ENCODE data around the gene SLC5A9. TPM values are rescaled to one million over a fixed set of nuclear protein-coding genes. Genes with fewer than 3 reads are reported as not detected.
"Not testable (repeated sequence)": the region's sequence is repeated elsewhere in the genome, so short reads cannot be mapped to it uniquely, and the experiment has no call there.

Gene SLC5A9
- total and polyA plus RNA-seq, 2 donors (not counting 1 experiment from before 2014, with no cell fraction given): 0.07 TPM; not detected in 1

DNA sequence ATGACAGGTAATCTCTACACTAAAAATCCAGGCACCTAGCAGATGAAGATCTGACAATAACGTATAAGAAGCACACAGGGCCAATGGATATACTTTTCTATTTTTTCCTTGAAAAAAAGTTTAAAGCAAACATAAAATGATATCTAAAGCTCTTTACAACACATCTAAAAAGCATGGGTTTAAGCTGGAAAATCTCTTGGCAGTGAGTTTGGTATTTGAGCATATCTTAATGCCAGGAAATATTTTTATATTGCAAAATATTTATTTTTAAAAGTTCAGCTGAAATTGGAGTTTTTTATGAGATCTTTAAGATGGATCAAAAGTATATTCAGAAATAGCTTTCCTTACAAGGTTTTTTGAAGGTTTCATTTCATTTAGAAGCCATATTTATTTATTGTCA lies 40.5 kb downstream of the SLC5A9 start:
- WGBS (ENCODE audit: insufficient coverage): no CpG with 5 or more reads among the region's 1 CpG
- no peak overlapping the region for H3K4me3 Mint-ChIP-seq
- no peaks in the 10 kb centered on the region for H3K9me3 Mint-ChIP-seq (ENCODE audit: insufficient read depth)
- Histone ChIP-seq H3K4me1 (ENCODE audit: control insufficient read depth in 2 of 2, insufficient read depth in 2 of 2, low read length in 2 of 2) (no peaks in the 10 kb centered on the region), H3K27me3 (replicated peaks in 1 of 4; ENCODE audit: control extremely low read depth in 1 of 4, control insufficient read depth in 3 of 4, insufficient read depth in 4 of 4, low read length in 3 of 4) (no peaks in the 10 kb centered on the region), H3K9me3 (ENCODE audit: control extremely low read depth in 1 of 3, control insufficient read depth in 2 of 3, insufficient read depth in 1 of 3, low read length in 2 of 3) (peaks cover 0 to 10% (median 0%) of the 10 kb centered on the region in 3 donors), H2AFZ (ENCODE audit: insufficient read depth, low read depth, low read length, poor library complexity, severe bottlenecking) (no peak overlapping the region), H3K4me2 (replicated peaks; ENCODE audit: low read depth, low read length, poor library complexity, severe bottlenecking) (no peak overlapping the region), H3K4me3 (ENCODE audit: control extremely low read depth in 1 of 5, extremely low read depth in 1 of 5, insufficient read depth in 1 of 5, low read depth in 2 of 5, low read length in 4 of 5) (no peak overlapping the region), H3K36me3 (replicated peaks in 1 of 2; ENCODE audit: control extremely low read depth in 1 of 2, control insufficient read depth in 1 of 2, extremely low read depth in 1 of 2, insufficient read depth in 2 of 2, low read length in 1 of 2) (no peaks in the 10 kb centered on the region), H4K20me1 (ENCODE audit: control insufficient read depth, insufficient read depth, low read length, poor library complexity, severe bottlenecking) (no peaks in the 10 kb centered on the region), H3K79me2 (ENCODE audit: control insufficient read depth, insufficient read depth, low read length) (no peaks in the 10 kb centered on the region), H3K9ac (ENCODE audit: low read length) (no peak overlapping the region), H3K27ac (ENCODE audit: low read length in 2 of 2) (no peak overlapping the region)
- ATAC-seq (ENCODE audit: low read depth) (no peak), DNase-seq (no peak)
- peaks cover 10% of the 10 kb centered on the region for H3K27me3 Mint-ChIP-seq
- no peak overlapping the region for H3K27ac Mint-ChIP-seq
- CTCF ChIA-PET: no interaction called here
- intact Hi-C loops (cut with micrococcal nuclease): no loop called here
- POLR2A ChIA-PET: no interaction called here
- H3K4me1 Mint-ChIP-seq: no peaks in the 10 kb centered on the region
- TF ChIP-seq EZH2 (IDR thresholded peaks at IDR 0.05; ENCODE audit: borderline replicate concordance, insufficient read depth, low read depth, low read length, poor library complexity, severe bottlenecking): no peak
- TF ChIP-seq, protein P1, sequence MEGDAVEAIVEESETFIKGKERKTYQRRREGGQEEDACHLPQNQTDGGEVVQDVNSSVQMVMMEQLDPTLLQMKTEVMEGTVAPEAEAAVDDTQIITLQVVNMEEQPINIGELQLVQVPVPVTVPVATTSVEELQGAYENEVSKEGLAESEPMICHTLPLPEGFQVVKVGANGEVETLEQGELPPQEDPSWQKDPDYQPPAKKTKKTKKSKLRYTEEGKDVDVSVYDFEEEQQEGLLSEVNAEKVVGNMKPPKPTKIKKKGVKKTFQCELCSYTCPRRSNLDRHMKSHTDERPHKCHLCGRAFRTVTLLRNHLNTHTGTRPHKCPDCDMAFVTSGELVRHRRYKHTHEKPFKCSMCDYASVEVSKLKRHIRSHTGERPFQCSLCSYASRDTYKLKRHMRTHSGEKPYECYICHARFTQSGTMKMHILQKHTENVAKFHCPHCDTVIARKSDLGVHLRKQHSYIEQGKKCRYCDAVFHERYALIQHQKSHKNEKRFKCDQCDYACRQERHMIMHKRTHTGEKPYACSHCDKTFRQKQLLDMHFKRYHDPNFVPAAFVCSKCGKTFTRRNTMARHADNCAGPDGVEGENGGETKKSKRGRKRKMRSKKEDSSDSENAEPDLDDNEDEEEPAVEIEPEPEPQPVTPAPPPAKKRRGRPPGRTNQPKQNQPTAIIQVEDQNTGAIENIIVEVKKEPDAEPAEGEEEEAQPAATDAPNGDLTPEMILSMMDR (IDR thresholded peaks at IDR 0.05): no peak

GRCh38 chr1:48266576-48266975 lies 44.1 kb downstream of the SLC5A9 start:
- Histone ChIP-seq H3K4me3 (ENCODE audit: control extremely low read depth in 1 of 5, extremely low read depth in 1 of 5, insufficient read depth in 1 of 5, low read depth in 2 of 5, low read length in 4 of 5) (no peak overlapping the region), H3K4me2 (replicated peaks; ENCODE audit: low read depth, low read length, poor library complexity, severe bottlenecking) (no peak overlapping the region), H3K36me3 (replicated peaks in 1 of 2; ENCODE audit: control extremely low read depth in 1 of 2, control insufficient read depth in 1 of 2, extremely low read depth in 1 of 2, insufficient read depth in 2 of 2, low read length in 1 of 2) (no peaks in the 10 kb centered on the region), H3K4me1 (ENCODE audit: control insufficient read depth in 2 of 2, insufficient read depth in 2 of 2, low read length in 2 of 2) (no peaks in the 10 kb centered on the region), H3K27ac (ENCODE audit: low read length in 2 of 2) (no peak overlapping the region), H3K27me3 (replicated peaks in 1 of 4; ENCODE audit: control extremely low read depth in 1 of 4, control insufficient read depth in 3 of 4, insufficient read depth in 4 of 4, low read length in 3 of 4) (no peaks in the 10 kb centered on the region), H3K9ac (ENCODE audit: low read length) (no peak overlapping the region), H4K20me1 (ENCODE audit: control insufficient read depth, insufficient read depth, low read length, poor library complexity, severe bottlenecking) (no peaks in the 10 kb centered on the region), H2AFZ (ENCODE audit: insufficient read depth, low read depth, low read length, poor library complexity, severe bottlenecking) (no peak overlapping the region), H3K9me3 (ENCODE audit: control extremely low read depth in 1 of 3, control insufficient read depth in 2 of 3, insufficient read depth in 1 of 3, low read length in 2 of 3) (peaks cover 0 to 10% (median 0%) of the 10 kb centered on the region in 3 donors), H3K79me2 (ENCODE audit: control insufficient read depth, insufficient read depth, low read length) (no peaks in the 10 kb centered on the region)
- intact Hi-C loops (cut with micrococcal nuclease): no loop called here
- POLR2A ChIA-PET: no interaction called here
- DNase-seq (no peak), ATAC-seq (ENCODE audit: low read depth) (no peak)
- WGBS (ENCODE audit: insufficient coverage): no CpG with 5 or more reads among the region's 2 CpGs
- H3K4me1 Mint-ChIP-seq: no peaks in the 10 kb centered on the region
- H3K4me3 Mint-ChIP-seq: no peak overlapping the region
- CTCF ChIA-PET: interaction anchor here (0.6 kb wide), 1 partner anchor 236 kb away, joined by 3 read pairs; no protein-coding TSS in a partner anchor
- H3K27me3 Mint-ChIP-seq: peaks cover 11% of the 10 kb centered on the region
- no peak overlapping the region for H3K27ac Mint-ChIP-seq
- no peaks in the 10 kb centered on the region for H3K9me3 Mint-ChIP-seq (ENCODE audit: insufficient read depth)
- no peak for TF ChIP-seq EZH2 (IDR thresholded peaks at IDR 0.05; ENCODE audit: borderline replicate concordance, insufficient read depth, low read depth, low read length, poor library complexity, severe bottlenecking)
- TF ChIP-seq, protein P1 (IDR thresholded peaks at IDR 0.05): no peak

DNA sequence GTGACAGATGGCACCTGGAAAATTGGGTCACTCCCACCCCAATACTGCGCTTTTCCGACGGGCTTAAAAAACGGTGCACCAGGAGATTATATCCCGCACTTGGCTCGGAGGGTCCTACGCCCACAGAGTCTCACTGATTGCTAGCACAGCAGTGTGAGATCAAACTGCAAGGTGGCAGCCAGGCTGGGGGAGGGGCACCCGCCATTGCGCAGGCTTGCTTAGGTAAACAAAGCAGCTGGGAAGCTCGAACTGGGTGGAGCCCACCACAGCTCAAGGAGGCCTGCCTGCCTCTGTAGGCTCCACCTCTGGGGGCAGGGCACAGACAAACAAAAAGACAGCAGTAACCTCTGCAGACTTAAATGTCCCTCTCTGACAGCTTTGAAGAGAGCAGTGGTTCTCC lies 54.9 kb downstream of the SLC5A9 start:
- ATAC-seq (ENCODE audit: low read depth); H3K4me1 ChIP-seq (ENCODE audit: control insufficient read depth in 2 of 2, insufficient read depth in 2 of 2, low read length in 2 of 2); H3K27ac Mint-ChIP-seq; H3K4me3 Mint-ChIP-seq; H3K4me2 ChIP-seq (replicated peaks; ENCODE audit: low read depth, low read length, poor library complexity, severe bottlenecking); H3K4me3 ChIP-seq (ENCODE audit: control extremely low read depth in 1 of 5, extremely low read depth in 1 of 5, insufficient read depth in 1 of 5, low read depth in 2 of 5, low read length in 4 of 5); H3K4me1 Mint-ChIP-seq; H3K9me3 Mint-ChIP-seq (ENCODE audit: insufficient read depth); H2AFZ ChIP-seq (ENCODE audit: insufficient read depth, low read depth, low read length, poor library complexity, severe bottlenecking); POLR2A ChIA-PET; H3K9ac ChIP-seq (ENCODE audit: low read length); DNase-seq; H4K20me1 ChIP-seq (ENCODE audit: control insufficient read depth, insufficient read depth, low read length, poor library complexity, severe bottlenecking); H3K36me3 ChIP-seq (replicated peaks in 1 of 2; ENCODE audit: control extremely low read depth in 1 of 2, control insufficient read depth in 1 of 2, extremely low read depth in 1 of 2, insufficient read depth in 2 of 2, low read length in 1 of 2); H3K27ac ChIP-seq (ENCODE audit: low read length in 2 of 2); H3K27me3 ChIP-seq (replicated peaks in 1 of 4; ENCODE audit: control extremely low read depth in 1 of 4, control insufficient read depth in 3 of 4, insufficient read depth in 4 of 4, low read length in 3 of 4); H3K9me3 ChIP-seq (ENCODE audit: control extremely low read depth in 1 of 3, control insufficient read depth in 2 of 3, insufficient read depth in 1 of 3, low read length in 2 of 3); H3K79me2 ChIP-seq (ENCODE audit: control insufficient read depth, insufficient read depth, low read length); intact Hi-C loops (cut with micrococcal nuclease); CTCF ChIA-PET: not testable (repeated sequence)
- peaks cover 15% of the 10 kb centered on the region for H3K27me3 Mint-ChIP-seq
- 100% methylated on average over 3 of the region's 10 CpGs for WGBS (ENCODE audit: insufficient coverage)

Measured in B cell (primary cell).